Ishikawa (cell line): ENCODE measurements around the gene LONP1.

Source experiments
- REST ChIP-seq: IDR thresholded peaks from 2 replicates; pipeline ENCODE4 v1.6.1; 2012; ENCODE audit warnings: low read depth, mild to moderate bottlenecking
- TAF1 ChIP-seq: IDR thresholded peaks from 2 replicates; pipeline ENCODE4 v1.6.1; 2012; ENCODE audit warnings: low read depth, mild to moderate bottlenecking
- TCF12 ChIP-seq: IDR thresholded peaks from 2 replicates; pipeline ENCODE4 v1.6.1; 2012; ENCODE audit warnings: low read depth
- TEAD4 ChIP-seq: IDR thresholded peaks from 2 replicates; pipeline ENCODE4 v1.6.1; 2012

- TF ChIP-seq TCF12 (no peak), TEAD4 (no peak), TAF1 (no peak), REST (no peak)
These were observed 35.1 kb downstream of the LONP1 start for GRCh38 chr19:5684694-5685430.
